GM12875 (cell line): ENCODE measurements around the gene RASA3.

Source experiments
- H3K4me3 ChIP-seq: one replicate; pipeline ENCODE4 v1.5.1; 2011; ENCODE audit warnings: low read depth, low read length, control low read depth
- CTCF ChIP-seq: IDR thresholded peaks from 2 replicates; pipeline ENCODE4 v1.5.1; 2011; ENCODE audit warnings: low read depth, mild to moderate bottlenecking, control low read depth, inconsistent platforms, low read length, moderate library complexity, borderline replicate concordance; ENCODE audit not compliant: insufficient read depth

Gene RASA3

GRCh38 chr13:113997845-113998751 is 134.3 kb downstream of the RASA3 start:
- H3K4me3 ChIP-seq = no peak overlapping the region
- TF ChIP-seq CTCF = no peak

- TF ChIP-seq CTCF = no peak
These were observed 135.3 kb downstream of the RASA3 start for GRCh38 chr13:113996912-113997745.

GRCh38 chr13:113996081-113996911 is 136.1 kb downstream of the RASA3 start:
- no peak for TF ChIP-seq CTCF
- no peak overlapping the region for H3K4me3 ChIP-seq

More at GRCh38 chr13:113996912-113997745, 135.3 kb downstream of the RASA3 start:
- no peak overlapping the region for H3K4me3 ChIP-seq

GRCh38 chr13:113995051-113995601 is 137.3 kb downstream of the RASA3 start:
- H3K4me3 ChIP-seq = no peak overlapping the region
- no peak for TF ChIP-seq CTCF

GRCh38 chr13:113992276-113993005 is 140.0 kb downstream of the RASA3 start:
- no peak for TF ChIP-seq CTCF
- no peak overlapping the region for H3K4me3 ChIP-seq

- no peak overlapping the region for H3K4me3 ChIP-seq
These were observed 140.7 kb downstream of the RASA3 start for GRCh38 chr13:113991676-113992179.

More at GRCh38 chr13:113991676-113992179, 140.7 kb downstream of the RASA3 start:
- no peak for TF ChIP-seq CTCF
